GM13977 (cell line): Measurements from ENCODE around the gene MFAP2.
"Not testable (repeated sequence)": the region's sequence is repeated elsewhere in the genome, so short reads cannot be mapped to it uniquely, and the experiment has no call there.

Experiments used
- DNase-seq: peaks from one replicate; pipeline ENCODE4 v3.0.0; 2012; ENCODE audit warnings: low spot score
- in situ Hi-C: fragments of 300-500 bp; cut with MboI; formaldehyde crosslinking; loops from one replicate; pipeline ENCODE4 v1.12.0; 2022; ENCODE audit warnings: low sequenced_read_pairs, low pct_unique_long_range_greater_than_20kb, mixed read lengths, inconsistent platforms; ENCODE audit not compliant: unreplicated experiment
- TF ChIP-seq, protein P1 (sequence below): IDR thresholded peaks from 2 replicates; pipeline ENCODE4 v1.5.1; 2012; ENCODE audit warnings: mild to moderate bottlenecking, control low read depth; ENCODE audit not compliant: insufficient read depth; ENCODE audit errors: extremely low read depth, missing control alignments

MFAP2 gene

DNA sequence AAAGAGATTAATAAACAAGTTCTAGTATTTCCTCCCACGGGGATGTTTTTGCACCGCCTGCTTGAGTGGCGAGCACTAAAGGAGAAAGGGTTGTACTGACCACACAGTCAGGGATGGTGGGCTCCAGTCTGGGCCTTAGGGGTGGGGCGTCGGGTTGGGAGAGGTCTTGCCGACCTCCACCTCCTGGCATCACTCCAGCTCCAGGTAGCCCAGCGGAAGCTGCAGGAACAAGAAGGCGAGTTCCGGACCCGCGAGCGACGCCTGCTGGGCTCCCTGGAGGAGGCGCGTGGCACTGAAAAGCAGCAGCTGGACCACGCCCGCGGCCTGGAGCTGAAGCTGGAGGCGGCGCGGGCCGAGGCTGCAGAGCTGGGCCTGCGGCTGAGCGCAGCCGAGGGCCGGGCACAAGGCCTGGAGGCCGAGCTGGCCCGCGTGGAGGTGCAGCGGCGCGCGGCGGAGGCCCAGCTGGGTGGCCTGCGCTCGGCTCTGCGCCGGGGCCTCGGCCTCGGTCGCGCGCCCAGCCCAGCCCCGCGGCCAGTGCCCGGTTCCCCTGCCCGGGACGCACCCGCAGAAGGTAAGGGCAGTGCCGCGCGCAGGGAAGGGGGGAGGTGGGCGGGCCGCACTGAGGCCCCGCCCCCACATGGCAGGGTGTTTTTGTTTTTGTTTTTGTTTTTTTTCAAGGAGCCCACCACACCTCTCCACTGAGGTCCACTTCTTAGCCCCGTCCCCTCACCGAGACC is 19.7 kb downstream of the MFAP2 start:
- in situ Hi-C loops: no loop called here
- peak; percentile 88 for DNase-seq

DNA sequence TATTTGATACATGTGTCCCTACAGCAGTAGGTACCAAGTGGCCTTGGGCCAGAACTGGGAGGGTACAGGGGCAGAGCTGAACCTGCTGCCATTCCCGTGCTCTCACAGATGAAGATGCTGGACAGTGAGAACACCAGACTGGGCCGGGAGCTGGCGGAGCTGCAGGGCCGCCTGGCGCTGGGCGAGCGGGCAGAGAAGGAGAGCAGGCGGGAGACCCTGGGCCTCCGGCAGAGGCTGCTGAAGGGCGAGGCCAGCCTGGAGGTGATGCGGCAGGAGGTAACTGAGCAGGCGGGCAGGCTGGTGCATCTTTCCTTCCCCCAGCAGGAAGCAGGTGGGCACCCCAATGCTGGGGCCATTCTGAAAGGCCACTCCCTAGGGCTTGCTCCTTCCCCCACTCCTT is 21.9 kb downstream of the MFAP2 start:
- TF ChIP-seq, protein P1, sequence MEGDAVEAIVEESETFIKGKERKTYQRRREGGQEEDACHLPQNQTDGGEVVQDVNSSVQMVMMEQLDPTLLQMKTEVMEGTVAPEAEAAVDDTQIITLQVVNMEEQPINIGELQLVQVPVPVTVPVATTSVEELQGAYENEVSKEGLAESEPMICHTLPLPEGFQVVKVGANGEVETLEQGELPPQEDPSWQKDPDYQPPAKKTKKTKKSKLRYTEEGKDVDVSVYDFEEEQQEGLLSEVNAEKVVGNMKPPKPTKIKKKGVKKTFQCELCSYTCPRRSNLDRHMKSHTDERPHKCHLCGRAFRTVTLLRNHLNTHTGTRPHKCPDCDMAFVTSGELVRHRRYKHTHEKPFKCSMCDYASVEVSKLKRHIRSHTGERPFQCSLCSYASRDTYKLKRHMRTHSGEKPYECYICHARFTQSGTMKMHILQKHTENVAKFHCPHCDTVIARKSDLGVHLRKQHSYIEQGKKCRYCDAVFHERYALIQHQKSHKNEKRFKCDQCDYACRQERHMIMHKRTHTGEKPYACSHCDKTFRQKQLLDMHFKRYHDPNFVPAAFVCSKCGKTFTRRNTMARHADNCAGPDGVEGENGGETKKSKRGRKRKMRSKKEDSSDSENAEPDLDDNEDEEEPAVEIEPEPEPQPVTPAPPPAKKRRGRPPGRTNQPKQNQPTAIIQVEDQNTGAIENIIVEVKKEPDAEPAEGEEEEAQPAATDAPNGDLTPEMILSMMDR: no peak
- in situ Hi-C loops: no loop called here

More for the DNA sequence above, 19.7 kb downstream of the MFAP2 start:
- TF ChIP-seq, protein P1: peak; percentile 89

DNA sequence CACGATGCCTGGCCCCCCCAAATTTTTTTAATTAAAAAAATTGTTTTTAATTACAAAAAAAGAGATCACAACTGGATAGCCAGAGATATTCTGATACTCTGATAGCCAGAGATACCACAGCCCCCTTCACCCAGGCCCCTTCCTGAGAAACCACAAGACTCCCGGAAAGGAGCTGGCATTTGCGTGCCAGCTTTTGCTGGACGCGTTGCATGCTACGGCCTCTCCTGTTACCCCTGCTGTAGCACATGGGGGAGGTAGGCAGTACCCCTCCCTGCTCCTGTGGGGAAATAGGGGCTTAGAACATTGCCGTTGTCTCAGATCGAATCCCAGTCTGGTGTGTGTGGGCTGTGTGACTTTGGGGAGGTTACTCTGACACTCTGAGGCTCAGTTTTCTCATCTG is 22.7 kb downstream of the MFAP2 start:
- TF ChIP-seq, protein P1: no peak
- in situ Hi-C loops: no loop called here
- DNase-seq: no peak

More for the DNA sequence above, 21.9 kb downstream of the MFAP2 start:
- no peak for DNase-seq

DNA sequence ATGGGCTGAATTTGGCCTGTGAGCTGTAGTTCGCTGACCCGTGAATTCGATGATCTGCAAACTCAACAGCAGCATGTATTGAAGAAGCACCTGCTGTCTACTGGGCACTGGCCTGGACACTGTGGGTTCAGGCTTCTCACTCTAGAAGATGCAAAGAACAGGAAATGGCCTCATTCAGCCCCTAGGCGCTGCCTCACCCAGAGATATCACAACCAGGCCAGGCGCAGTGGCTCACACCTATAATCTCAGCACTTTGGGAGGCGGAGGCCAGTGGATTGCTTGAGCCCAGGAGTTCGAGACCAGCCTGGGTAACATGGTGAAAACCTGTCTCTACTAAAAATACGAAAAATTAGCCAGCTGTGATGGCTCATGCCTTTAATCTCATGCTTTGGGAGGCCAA is 23.6 kb downstream of the MFAP2 start:
- TF ChIP-seq, protein P1: no peak
- DNase-seq: no peak
- in situ Hi-C loops: no loop called here

DNA sequence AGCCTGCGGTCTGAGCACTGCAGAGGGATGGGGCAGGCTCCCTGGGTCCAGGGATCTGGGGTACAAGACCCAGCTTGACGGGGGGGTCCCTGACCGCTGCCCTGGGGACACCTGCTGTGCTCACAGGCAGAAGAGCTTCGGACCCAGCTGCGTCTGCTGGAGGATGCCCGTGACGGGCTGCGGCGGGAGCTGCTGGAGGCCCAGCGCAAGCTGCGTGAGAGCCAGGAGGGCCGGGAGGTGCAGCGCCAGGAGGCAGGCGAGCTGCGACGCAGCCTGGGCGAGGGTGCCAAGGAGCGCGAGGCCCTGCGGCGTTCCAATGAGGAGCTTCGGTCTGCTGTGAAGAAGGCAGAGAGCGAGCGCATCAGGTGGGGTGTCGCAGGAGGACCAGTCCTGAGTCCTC is 25.2 kb downstream of the MFAP2 start:
- DNase-seq: no peak
- in situ Hi-C loops: no loop called here
- TF ChIP-seq, protein P1: no peak

DNA sequence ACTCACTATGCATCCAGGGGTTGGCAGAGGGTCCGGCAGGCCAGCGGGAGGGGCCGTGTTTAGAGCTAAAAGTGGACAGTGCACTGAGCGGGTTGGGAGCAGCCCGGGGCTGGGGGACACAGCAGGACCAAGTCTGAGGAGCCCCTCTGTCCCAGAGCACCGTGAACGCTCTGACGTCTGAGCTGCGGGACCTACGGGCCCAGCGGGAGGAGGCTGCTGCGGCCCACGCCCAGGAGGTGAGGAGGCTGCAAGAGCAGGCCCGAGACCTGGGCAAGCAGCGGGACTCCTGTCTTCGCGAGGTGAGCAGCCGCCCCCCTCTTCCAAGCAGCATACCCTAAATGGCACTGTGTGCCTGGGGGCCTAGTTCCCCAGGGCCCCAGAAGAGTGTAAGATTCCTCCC is 25.8 kb downstream of the MFAP2 start:
- DNase-seq: no peak
- TF ChIP-seq, protein P1: no peak
- in situ Hi-C loops: no loop called here

DNA sequence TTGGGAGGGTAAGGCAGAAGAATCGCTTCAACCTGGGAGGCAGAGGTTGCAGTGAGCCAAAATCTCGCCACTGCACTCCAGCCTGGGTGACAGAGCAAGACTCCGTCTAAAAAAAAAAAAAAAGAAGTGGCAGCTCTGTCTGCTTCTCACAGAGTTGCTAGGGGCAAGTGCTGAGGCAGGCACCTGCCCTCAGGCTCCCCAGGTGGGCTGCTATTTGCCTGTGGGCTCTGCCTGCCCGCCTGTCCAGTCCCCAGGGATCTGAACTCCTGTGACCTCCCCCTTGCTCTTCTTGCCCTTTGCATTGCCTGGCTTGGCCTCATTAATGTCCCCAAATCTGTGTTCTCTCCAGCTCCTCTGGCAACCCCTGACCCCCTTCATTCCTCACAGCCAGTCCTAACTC is 28.0 kb downstream of the MFAP2 start:
- DNase-seq, in situ Hi-C loops: not testable (repeated sequence)

DNA sequence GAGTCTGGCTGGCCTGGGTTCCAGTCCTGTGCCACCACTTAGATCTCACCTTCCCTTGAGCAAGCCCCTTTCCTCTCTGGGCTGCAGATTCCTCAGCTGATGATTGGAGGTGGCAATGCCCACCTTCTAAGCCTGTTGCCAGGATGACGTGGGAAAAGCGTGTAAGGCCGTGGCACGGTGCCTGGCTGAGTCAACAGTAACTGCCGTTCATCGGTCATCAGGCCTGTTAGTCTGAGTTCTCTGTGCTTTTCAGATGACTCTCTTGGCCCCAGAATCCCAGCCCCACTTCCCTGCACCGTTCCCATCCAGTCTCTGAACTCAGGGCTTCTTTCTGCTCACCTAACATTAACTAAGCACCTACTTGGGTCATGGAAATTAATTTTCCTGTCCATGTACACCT is 31.4 kb downstream of the MFAP2 start:
- not testable (repeated sequence) for DNase-seq
- in situ Hi-C loops: loop anchor here (5.0 kb wide), 1 partner anchor 327 kb away; no protein-coding TSS in a partner anchor

DNA sequence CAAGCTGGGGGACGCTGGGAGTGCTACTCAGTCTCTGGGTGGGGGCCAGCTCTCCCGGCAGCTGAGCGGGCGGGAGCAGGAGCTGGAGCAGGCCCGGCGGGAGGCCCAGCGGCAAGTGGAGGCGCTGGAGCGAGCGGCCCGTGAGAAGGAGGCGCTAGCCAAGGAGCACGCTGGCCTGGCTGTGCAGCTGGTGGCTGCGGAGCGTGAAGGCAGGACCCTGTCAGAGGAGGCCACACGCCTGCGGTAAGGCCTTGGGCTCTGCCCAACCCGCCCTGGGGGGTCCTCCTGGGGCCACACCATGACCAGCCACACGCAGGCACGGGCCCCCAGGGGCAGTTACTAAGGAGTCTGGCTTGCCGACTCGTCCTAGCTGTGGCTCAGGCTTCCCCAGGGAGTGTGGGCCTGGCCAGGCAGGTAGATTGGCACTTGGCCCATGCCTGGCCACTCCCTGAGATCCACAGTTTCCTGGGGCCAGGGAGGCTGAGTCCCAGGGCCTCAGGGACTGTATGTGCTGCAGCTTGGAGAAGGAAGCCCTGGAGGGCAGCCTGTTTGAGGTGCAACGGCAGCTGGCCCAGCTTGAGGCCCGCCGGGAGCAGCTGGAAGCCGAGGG is 32.0 kb downstream of the MFAP2 start:
- in situ Hi-C loops: loop anchor here (5.0 kb wide), 1 partner anchor 326 kb away; no protein-coding TSS in a partner anchor

More for the DNA sequence above, 32.0 kb downstream of the MFAP2 start:
- not testable (repeated sequence) for DNase-seq
